Left hindlimb (tissue), 1 donor: ENCODE data around the gene PMM1.

ENCODE experiments used
- DNase-seq: peaks from one replicate; pipeline ENCODE4 v3.0.0-alpha.2; 2018

Gene PMM1

GRCh38 chr22:41534219-41534618 lies 55.4 kb downstream of the PMM1 start:
- no peak for DNase-seq

- peak; percentile 66 for DNase-seq
Measured at GRCh38 chr22:41532908-41533825, 56.5 kb downstream of the PMM1 start.

GRCh38 chr22:41531715-41532477 lies 57.7 kb downstream of the PMM1 start:
- DNase-seq = no peak

- DNase-seq = no peak
Measured at GRCh38 chr22:41530890-41531714, 58.5 kb downstream of the PMM1 start.

GRCh38 chr22:41528938-41529561 lies 60.6 kb downstream of the PMM1 start:
- DNase-seq = no peak

GRCh38 chr22:41528132-41528766 lies 61.4 kb downstream of the PMM1 start:
- DNase-seq = no peak
